GM21576 (cell line): ENCODE data around the gene GTSF1L.

Experiments
- ATAC-seq: cut with Tn5 transposase; IDR thresholded peaks from one replicate; pipeline ENCODE4 v1.9.1; 2021; ENCODE audit warnings: mild to moderate bottlenecking, moderate library complexity; ENCODE audit not compliant: unreplicated experiment

The GTSF1L gene

GRCh38 chr20:43717616-43717995, 9.2 kb downstream of the GTSF1L start:
- no peak for ATAC-seq

GRCh38 chr20:43716757-43717615, 9.8 kb downstream of the GTSF1L start:
- no peak for ATAC-seq

GRCh38 chr20:43716123-43716522, 10.7 kb downstream of the GTSF1L start:
- ATAC-seq = no peak

- no peak for ATAC-seq
Measured at GRCh38 chr20:43715511-43715910, 11.3 kb downstream of the GTSF1L start.

- ATAC-seq = no peak
Measured at GRCh38 chr20:43715044-43715443, 11.8 kb downstream of the GTSF1L start.

- no peak for ATAC-seq
Measured at GRCh38 chr20:43711098-43711654, 15.6 kb downstream of the GTSF1L start.

- ATAC-seq = peak; percentile 58
Measured at GRCh38 chr20:43710370-43711044, 16.3 kb downstream of the GTSF1L start.

- no peak for ATAC-seq
Measured at GRCh38 chr20:43702502-43702901, 24.3 kb downstream of the GTSF1L start.

GRCh38 chr20:43700627-43701026, 26.2 kb downstream of the GTSF1L start:
- no peak for ATAC-seq

- no peak for ATAC-seq
Measured at GRCh38 chr20:43699941-43700565, 26.7 kb downstream of the GTSF1L start.

- no peak for ATAC-seq
Measured at GRCh38 chr20:43695571-43695970, 31.2 kb downstream of the GTSF1L start.

GRCh38 chr20:43694763-43695162, 32.0 kb downstream of the GTSF1L start:
- no peak for ATAC-seq

- ATAC-seq = no peak
Measured at GRCh38 chr20:43691928-43692524, 34.8 kb downstream of the GTSF1L start.

- ATAC-seq = no peak
Measured at GRCh38 chr20:43690943-43691598, 35.7 kb downstream of the GTSF1L start.

GRCh38 chr20:43689165-43689564, 37.6 kb downstream of the GTSF1L start:
- ATAC-seq = no peak

- no peak for ATAC-seq
Measured at GRCh38 chr20:43686820-43687219, 40.0 kb downstream of the GTSF1L start.

GRCh38 chr20:43682446-43682845, 44.4 kb downstream of the GTSF1L start:
- peak; percentile 21 for ATAC-seq

- ATAC-seq = peak; percentile 91
Measured at GRCh38 chr20:43681991-43682410, 44.8 kb downstream of the GTSF1L start.

GRCh38 chr20:43681468-43681942, 45.3 kb downstream of the GTSF1L start:
- ATAC-seq = peak; percentile 22

GRCh38 chr20:43680981-43681380, 45.8 kb downstream of the GTSF1L start:
- ATAC-seq = no peak
